Measurements from ENCODE around the gene CPVL.

GRCh38 chr7:29043576-29043975, 102.8 kb downstream of the CPVL start:
- no peak for TF ChIP-seq CTCF (conservative IDR thresholded peaks at IDR 0.05; ENCODE audit: low read depth, low read length)
- TF ChIP-seq EZH2 (IDR thresholded peaks at IDR 0.05; ENCODE audit: borderline replicate concordance, low read depth, low read length, poor library complexity, severe bottlenecking) = no peak
